SH-SY5Y (cell line): ENCODE results near the gene KLK11.

ENCODE experiments used
- GATA2 ChIP-seq: IDR thresholded peaks from 2 replicates; pipeline ENCODE4 v1.6.1; 2011; ENCODE audit warnings: mild to moderate bottlenecking, low read depth, low read length
- GATA3 ChIP-seq: IDR thresholded peaks from 2 replicates; pipeline ENCODE4 v1.6.1; 2011; ENCODE audit warnings: low read depth, mild to moderate bottlenecking, low read length, moderate library complexity

KLK11 gene

GRCh38 chr19:51043497-51043896 is 17.1 kb upstream of the KLK11 start:
- TF ChIP-seq GATA2 (no peak), GATA3 (no peak)

GRCh38 chr19:51040151-51040550 is 13.7 kb upstream of the KLK11 start:
- no peak for TF ChIP-seq GATA3
- TF ChIP-seq GATA2, result no peak

- TF ChIP-seq GATA3, result no peak
- TF ChIP-seq GATA2, result no peak
These were observed 10.1 kb upstream of the KLK11 start for GRCh38 chr19:51036519-51036918.

GRCh38 chr19:51034704-51035103 is 8.3 kb upstream of the KLK11 start, which contains the start of gene KLK12:
Gene KLK12, minus strand, starts transcription at chr19:51035002. Its CDS starts 381 bp downstream, at chr19:51034621.
- TF ChIP-seq GATA2, result no peak
- TF ChIP-seq GATA3, result no peak

- TF ChIP-seq GATA3 (no peak), GATA2 (no peak)
These were observed 5.4 kb upstream of the KLK11 start for GRCh38 chr19:51031880-51032225.

- TF ChIP-seq GATA2 (no peak), GATA3 (no peak)
These were observed 4.9 kb upstream of the KLK11 start for GRCh38 chr19:51031220-51031879.

GRCh38 chr19:51030631-51031030 is 4.2 kb upstream of the KLK11 start:
- TF ChIP-seq GATA3, result no peak
- no peak for TF ChIP-seq GATA2

GRCh38 chr19:51029718-51030117 is 3.3 kb upstream of the KLK11 start:
- TF ChIP-seq GATA3 (no peak), GATA2 (no peak)

GRCh38 chr19:51027873-51028272 is 1.5 kb upstream of the KLK11 start:
- TF ChIP-seq GATA3 (no peak), GATA2 (no peak)

- TF ChIP-seq GATA2, result no peak
- no peak for TF ChIP-seq GATA3
These were observed 850 bp upstream of the KLK11 start for GRCh38 chr19:51027126-51027806.

- no peak for TF ChIP-seq GATA2
These were observed 435 bp downstream of the KLK11 start for GRCh38 chr19:51025809-51026553.

- TF ChIP-seq GATA3 (no peak), GATA2 (no peak)
These were observed 1.0 kb downstream of the KLK11 start for GRCh38 chr19:51025401-51025800.

GRCh38 chr19:51024924-51025323 is 1.5 kb downstream of the KLK11 start:
- TF ChIP-seq GATA2 (no peak), GATA3 (no peak)

- TF ChIP-seq GATA2 (no peak), GATA3 (no peak)
These were observed 2.5 kb downstream of the KLK11 start for GRCh38 chr19:51023946-51024345.

- no peak for TF ChIP-seq GATA2
- TF ChIP-seq GATA3, result no peak
These were observed 3.9 kb downstream of the KLK11 start for GRCh38 chr19:51022526-51022925.
